ENCODE results near the gene CASP8AP2.
"Not testable (repeated sequence)": the region's sequence is repeated elsewhere in the genome, so short reads cannot be mapped to it uniquely, and the experiment has no call there.

The CASP8AP2 gene

GRCh38 chr6:89826029-89826528 is 3.6 kb upstream of the CASP8AP2 start:
- DNase-seq = no peak

GRCh38 chr6:89828475-89828987 is 1.1 kb upstream of the CASP8AP2 start:
- not testable (repeated sequence) for DNase-seq

- DNase-seq = peak in 1 of 2 experiments; percentile 72
Measured at GRCh38 chr6:89828988-89829471, 650 bp upstream of the CASP8AP2 start.

GRCh38 chr6:89830170-89830809 is 610 bp downstream of the CASP8AP2 start:
- no peak for DNase-seq

GRCh38 chr6:89834884-89835792 is 5.5 kb downstream of the CASP8AP2 start:
- DNase-seq = no peak

GRCh38 chr6:89836639-89837222 is 7.1 kb downstream of the CASP8AP2 start:
- no peak for DNase-seq

GRCh38 chr6:89840538-89840937 is 10.9 kb downstream of the CASP8AP2 start:
- DNase-seq = peak; percentile 28 to 48

GRCh38 chr6:89842228-89842627 is 12.5 kb downstream of the CASP8AP2 start:
- no peak for DNase-seq

GRCh38 chr6:89843070-89843469 is 13.4 kb downstream of the CASP8AP2 start:
- DNase-seq = no peak

- not testable (repeated sequence) for DNase-seq
Measured at GRCh38 chr6:89847513-89847912, 17.8 kb downstream of the CASP8AP2 start.

GRCh38 chr6:89853068-89853467 is 23.4 kb downstream of the CASP8AP2 start:
- DNase-seq = no peak

GRCh38 chr6:89858041-89858440 is 28.4 kb downstream of the CASP8AP2 start:
- DNase-seq = no peak

- DNase-seq = no peak
Measured at GRCh38 chr6:89859744-89860143, 30.1 kb downstream of the CASP8AP2 start.

GRCh38 chr6:89862273-89862672 is 32.6 kb downstream of the CASP8AP2 start:
- no peak for DNase-seq

GRCh38 chr6:89862698-89863097 is 33.0 kb downstream of the CASP8AP2 start:
- DNase-seq = no peak

- DNase-seq = no peak
Measured at GRCh38 chr6:89866024-89866678, 36.5 kb downstream of the CASP8AP2 start.

GRCh38 chr6:89873721-89874120 is 44.0 kb downstream of the CASP8AP2 start:
- DNase-seq = no peak

- DNase-seq = no peak
Measured at GRCh38 chr6:89874438-89874837, 44.8 kb downstream of the CASP8AP2 start.

- DNase-seq = no peak
Measured at GRCh38 chr6:89886378-89887120, 56.9 kb downstream of the CASP8AP2 start.

- DNase-seq = no peak
Measured at GRCh38 chr6:89887452-89888137, 57.9 kb downstream of the CASP8AP2 start.

- no peak for DNase-seq
Measured at GRCh38 chr6:89888138-89888514, 58.4 kb downstream of the CASP8AP2 start.
